G401.6 (cell line): Measurements from ENCODE around the gene CCDC34.

Experiments used
- FAIRE-seq: peaks from 2 replicates; lab custom pipeline; 2012; peaks lifted over from hg19 to GRCh38; lab: Jason Lieb, UNC

The CCDC34 gene

GRCh38 chr11:27392278-27393114 is 29.5 kb upstream of the CCDC34 start:
- no peak for FAIRE-seq

DNA sequence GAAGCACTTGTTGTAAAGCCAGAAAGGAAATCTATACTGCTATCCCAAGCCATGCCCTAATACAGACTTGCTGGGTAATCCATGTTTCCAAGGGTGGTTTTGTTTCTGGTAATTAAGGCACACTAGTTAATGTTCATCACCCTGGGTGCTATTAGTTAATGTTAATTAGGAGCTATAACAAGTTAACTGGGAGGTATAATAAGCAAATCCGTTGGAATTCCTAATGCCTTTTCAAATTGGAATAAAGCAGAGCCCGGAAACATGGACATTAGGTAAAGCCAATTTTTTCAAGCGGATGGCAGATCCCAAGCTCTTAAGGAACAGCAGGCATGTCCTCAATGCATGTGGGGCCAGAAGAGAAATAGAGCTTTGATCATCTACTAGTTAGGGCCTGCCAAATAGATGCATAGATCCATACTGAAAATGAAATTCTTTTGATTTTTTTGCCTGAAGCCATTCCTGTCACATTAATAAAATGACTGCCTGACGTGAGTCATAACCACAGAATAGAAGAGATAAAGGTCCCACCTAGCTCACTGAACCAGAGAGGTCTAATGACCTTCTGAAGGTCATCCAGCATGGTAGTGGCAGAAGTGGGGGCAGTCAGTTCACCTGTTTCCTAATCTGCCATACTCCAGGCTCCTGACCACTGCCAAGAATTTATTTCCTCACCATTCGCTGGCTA is 28.5 kb upstream of the CCDC34 start:
- FAIRE-seq: no peak

DNA sequence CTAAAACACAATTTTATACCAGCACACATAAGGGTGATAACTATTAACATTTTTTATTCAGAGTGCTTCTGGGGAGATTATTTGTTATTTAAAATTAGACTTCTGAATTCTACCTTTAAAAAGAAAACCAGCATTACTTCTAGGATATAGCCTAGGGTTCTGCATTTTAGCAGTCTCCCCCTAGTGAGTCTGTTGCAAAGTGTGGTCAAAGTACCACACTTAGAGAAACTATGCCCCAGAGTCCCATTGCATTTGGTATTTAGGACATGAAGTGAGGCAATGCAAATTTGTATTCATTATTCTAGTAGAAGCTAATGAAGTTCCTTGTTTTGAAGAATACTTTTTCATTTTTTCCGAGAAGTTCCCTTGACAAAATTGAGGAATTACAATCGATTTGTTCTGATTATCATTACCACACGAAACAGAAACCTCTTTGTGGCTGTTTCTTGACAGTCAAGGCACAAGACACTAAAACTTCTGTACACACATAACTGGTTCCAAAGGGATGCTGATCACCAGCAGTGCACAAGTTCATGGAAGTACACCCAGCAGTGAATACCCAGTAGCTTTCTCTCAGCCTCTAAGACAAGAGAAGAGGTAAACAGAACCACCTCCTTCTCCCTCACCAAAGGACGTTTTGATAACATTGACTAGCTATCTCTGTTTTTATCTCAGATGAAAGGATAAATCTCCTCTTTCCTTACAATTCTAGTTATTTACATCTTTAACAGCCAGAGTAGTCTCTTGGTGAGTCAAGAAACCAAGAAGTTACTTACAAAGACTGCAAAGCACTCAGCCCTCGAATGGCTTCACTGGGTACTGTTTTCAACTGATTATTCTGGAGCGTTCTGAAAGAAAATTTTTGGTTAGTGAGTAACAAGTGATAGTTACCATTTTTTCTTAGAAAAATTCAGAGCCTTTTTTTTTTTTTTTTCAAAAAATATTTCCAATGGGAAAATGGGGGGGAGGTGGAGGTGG is 27.6 kb upstream of the CCDC34 start:
- FAIRE-seq: no peak

- no peak for FAIRE-seq
Observed at GRCh38 chr11:27388869-27389268, 25.9 kb upstream of the CCDC34 start.

- FAIRE-seq: no peak
Observed at GRCh38 chr11:27388001-27388400, 25.0 kb upstream of the CCDC34 start.

- FAIRE-seq: no peak
Observed at GRCh38 chr11:27387362-27387761, 24.3 kb upstream of the CCDC34 start.

DNA sequence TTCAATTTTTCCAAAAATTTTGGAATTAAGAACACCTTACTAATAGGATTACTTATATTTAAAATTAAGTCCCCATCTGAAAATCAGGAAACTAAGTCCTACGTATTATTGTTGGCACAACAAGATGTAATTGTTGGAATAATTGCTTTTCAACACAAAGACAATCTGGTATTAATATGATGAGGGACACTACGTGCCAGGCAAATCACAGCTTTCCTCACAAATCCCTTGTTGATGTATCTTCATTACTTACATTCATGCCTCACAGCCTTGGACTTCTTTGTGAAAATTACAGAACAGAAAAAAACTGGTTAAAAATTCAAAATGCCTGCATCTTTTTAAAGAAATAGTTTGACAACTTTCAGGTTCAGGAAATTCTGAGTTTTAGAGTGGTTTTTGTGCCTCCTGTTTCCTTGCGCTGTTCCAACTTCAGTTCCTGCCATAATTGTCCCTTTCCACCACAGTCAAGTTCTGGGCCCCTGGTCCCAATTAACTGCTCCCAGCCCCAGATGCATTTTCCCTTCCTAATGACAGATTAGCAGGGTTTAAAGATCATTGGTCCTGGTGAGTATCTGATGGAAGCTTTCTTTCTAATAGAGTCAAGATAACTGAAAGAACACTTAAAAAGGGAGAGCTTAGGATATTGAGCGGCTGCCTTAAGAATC is 23.3 kb upstream of the CCDC34 start:
- no peak for FAIRE-seq

- no peak for FAIRE-seq
Observed at GRCh38 chr11:27385245-27385644, 22.2 kb upstream of the CCDC34 start.

GRCh38 chr11:27384227-27384626 is 21.2 kb upstream of the CCDC34 start:
- FAIRE-seq: no peak

DNA sequence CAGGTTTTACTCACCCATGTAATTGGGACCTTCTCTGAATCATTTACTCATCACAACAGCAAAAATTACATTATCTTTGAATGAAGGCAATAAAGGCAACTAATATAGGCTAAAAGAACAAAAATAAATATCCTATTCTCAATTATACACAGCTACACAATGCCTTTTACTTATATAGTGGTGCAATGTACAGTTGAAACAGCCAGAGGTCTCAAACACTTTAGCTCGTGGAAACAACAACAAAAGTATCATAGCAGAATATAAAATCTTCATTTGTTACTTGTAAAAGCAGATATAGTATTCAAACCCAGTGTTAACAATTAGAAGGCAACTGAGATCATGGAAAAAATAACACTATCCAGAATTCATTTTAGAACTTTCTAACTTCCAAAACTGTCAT is 20.6 kb upstream of the CCDC34 start:
- FAIRE-seq: no peak

GRCh38 chr11:27381238-27381666 is 18.2 kb upstream of the CCDC34 start:
- FAIRE-seq: no peak

DNA sequence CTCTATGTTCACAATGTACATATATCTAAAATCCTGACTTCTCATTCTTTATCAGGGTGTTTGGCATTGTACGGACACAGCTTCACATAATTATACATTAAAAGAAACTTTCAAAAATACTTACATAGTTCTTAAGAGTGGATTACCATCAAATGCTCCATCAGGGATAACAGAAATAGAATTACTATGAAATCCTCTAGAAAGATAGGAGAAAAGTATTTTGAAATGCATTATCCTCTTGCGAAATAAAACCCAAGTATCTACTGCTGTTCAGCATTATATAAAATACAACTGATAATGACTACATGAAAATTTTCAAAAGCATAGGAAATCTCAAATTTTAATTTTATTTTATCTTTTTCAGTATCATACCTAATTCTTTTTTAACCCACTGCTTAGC is 17.8 kb upstream of the CCDC34 start:
- FAIRE-seq: no peak

DNA sequence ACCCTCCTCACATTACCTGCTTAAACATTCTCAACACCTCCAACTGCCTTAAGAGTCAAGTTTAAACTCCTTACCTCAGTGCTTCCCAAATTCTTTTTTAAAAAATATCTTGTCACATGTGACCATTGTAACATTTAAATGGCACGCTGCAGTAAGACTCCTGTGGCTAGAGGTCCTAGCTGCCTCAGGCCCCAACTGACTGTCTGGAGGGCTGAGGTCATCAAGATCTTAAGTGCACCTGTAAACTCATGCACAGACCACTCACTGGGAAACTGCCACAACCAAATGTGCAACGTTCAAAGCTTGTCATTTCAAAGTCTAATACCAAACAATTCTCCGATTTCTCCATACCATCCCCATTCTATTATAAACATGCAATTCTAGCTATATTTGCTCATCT is 16.4 kb upstream of the CCDC34 start:
- no peak for FAIRE-seq

GRCh38 chr11:27375370-27375769 is 12.4 kb upstream of the CCDC34 start:
- FAIRE-seq: no peak

- no peak for FAIRE-seq
Observed at GRCh38 chr11:27373856-27374602, 11.0 kb upstream of the CCDC34 start.

- no peak for FAIRE-seq
Observed at GRCh38 chr11:27373392-27373791, 10.4 kb upstream of the CCDC34 start.

- FAIRE-seq: no peak
Observed at GRCh38 chr11:27372164-27372563, 9.1 kb upstream of the CCDC34 start.

DNA sequence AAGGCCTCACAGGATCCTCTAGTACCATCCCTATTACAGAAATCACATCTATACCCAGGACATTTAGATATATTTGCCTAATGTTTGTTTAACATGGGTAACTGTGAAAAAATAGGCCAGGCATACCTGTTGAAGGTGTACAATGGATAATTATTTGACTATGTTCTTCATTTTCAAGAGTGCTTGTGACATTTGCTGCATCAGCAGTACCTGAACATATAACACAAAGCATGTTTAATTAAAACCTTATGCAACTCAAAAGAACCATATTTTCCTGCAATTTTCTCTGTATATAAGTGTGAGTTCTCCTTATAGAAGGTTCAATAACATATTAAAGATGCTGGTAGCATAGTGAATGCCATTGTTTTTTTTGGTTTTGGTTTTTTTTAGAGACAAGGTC is 8.5 kb upstream of the CCDC34 start:
- no peak for FAIRE-seq

DNA sequence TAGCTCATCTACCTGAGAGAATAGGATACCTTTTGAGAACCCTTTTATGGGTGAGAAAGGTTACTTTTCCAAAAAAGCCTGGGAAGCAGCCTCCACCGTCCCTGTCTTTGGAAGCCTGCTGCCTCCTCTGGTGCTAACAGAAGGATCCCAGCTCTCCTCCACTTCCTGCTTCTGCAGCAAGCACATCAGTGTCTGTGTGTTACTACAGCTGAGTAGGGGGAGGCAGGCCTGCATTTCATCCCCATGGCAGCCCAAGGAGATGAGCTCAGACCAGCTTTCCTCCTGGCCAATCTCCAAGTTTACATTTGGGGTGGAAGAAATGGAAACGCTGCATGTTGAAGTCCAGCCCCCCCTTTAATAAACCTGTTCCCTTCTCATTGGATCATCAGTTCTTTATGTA is 7.4 kb upstream of the CCDC34 start:
- no peak for FAIRE-seq

GRCh38 chr11:27367881-27368280 is 4.9 kb upstream of the CCDC34 start:
- no peak for FAIRE-seq

DNA sequence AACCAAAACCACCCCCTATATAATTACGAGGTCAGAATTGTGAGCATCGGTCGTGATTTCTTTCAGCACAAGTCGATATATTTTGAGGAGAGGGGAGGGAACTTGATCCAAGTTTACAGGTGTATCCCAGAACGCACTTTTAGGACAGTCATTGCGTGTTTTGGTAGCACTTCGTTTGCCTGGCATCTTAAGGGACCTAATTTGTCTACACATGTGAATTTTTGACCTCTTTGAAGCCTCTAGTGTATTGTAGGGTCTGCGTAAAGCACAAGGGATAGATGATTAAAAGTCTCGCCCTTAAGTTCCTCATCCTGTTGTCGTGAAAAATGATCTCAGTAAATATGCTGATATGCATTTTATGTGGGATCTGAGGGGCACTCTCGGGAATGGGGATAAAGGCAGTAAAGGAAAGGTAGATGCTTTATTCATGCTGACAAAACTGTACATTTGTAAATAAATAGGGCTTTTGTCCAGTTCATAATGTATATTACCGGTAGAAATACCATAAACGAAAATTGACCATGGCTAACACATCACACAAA is 632 bp upstream of the CCDC34 start:
- FAIRE-seq: no peak
